ENCODE measurements around the gene FEZ2.

DNA sequence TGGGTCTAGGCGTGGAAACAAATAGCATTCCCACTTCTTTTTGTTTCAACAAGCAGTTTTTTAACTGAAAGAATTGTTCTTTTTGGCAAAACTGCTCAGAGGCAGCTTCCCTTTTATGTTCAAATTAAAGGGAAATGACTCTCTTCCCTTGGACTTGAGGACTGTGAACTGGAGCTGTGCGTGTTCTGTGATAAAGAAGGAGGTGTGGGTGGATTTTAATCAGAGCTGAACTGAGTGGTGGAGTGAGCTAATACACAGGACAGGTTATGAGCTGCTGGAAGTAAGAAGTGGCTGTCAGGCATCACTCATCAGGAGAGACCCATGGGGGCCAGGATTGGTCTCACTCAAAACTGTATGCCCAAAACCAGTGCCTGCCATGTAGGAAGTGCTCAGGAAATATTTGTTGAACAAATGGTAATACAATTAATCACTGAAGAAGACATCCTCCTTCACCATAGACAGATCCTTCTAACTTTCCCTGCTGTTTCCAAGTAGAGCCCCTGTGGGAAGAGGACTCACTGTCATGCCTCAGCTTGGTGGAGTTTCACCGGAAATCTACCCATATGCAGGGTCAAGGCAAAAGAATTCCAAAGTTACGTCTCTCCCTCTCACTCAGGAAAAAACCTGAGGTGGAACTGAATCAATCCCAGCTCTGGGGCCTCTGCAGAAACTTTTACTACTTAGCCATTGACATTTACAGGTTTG is 55.9 kb downstream of the FEZ2 start:
- TF ChIP-seq EZH2phosphoT487 (IDR thresholded peaks at IDR 0.05; ENCODE audit: borderline replicate concordance, low read length), result no peak
- TF ChIP-seq, protein P1, sequence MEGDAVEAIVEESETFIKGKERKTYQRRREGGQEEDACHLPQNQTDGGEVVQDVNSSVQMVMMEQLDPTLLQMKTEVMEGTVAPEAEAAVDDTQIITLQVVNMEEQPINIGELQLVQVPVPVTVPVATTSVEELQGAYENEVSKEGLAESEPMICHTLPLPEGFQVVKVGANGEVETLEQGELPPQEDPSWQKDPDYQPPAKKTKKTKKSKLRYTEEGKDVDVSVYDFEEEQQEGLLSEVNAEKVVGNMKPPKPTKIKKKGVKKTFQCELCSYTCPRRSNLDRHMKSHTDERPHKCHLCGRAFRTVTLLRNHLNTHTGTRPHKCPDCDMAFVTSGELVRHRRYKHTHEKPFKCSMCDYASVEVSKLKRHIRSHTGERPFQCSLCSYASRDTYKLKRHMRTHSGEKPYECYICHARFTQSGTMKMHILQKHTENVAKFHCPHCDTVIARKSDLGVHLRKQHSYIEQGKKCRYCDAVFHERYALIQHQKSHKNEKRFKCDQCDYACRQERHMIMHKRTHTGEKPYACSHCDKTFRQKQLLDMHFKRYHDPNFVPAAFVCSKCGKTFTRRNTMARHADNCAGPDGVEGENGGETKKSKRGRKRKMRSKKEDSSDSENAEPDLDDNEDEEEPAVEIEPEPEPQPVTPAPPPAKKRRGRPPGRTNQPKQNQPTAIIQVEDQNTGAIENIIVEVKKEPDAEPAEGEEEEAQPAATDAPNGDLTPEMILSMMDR (IDR thresholded peaks at IDR 0.05; ENCODE audit: low read depth, low read length, poor library complexity, severe bottlenecking), result no peak
